Stimulated activated CD8-positive, alpha-beta memory T cell treated with anti-CD3 and anti-CD28 coated beads, Interleukin-7, amount 100 ng/mL, for 24 hours (primary cell): Measurements from ENCODE around the gene VAV3.
A peak's percentile ranks its signal among the peaks of the same experiment; 100 is the strongest.
"Not testable (repeated sequence)": the region's sequence is repeated elsewhere in the genome, so short reads cannot be mapped to it uniquely, and the experiment has no call there.

Experiments used
- DNase-seq: peaks from one replicate; pipeline ENCODE4 v3.0.0-alpha.2; 2020; ENCODE audit warnings: low read depth

The VAV3 gene

GRCh38 chr1:107965110-107965991 is at the start of gene VAV3:
Gene VAV3, minus strand, starts transcription at chr1:107965180. Its CDS starts 311 bp downstream, at chr1:107964869.
- peak; percentile 43 for DNase-seq

- no peak for DNase-seq
These were observed 47.6 kb upstream of the VAV3 start for GRCh38 chr1:108012553-108012952.

GRCh38 chr1:108011295-108011694 is 46.3 kb upstream of the VAV3 start:
- DNase-seq, result no peak

- no peak for DNase-seq
These were observed 45.6 kb upstream of the VAV3 start for GRCh38 chr1:108010581-108010980.

- DNase-seq, result no peak
These were observed 44.7 kb upstream of the VAV3 start for GRCh38 chr1:108009603-108010195.

- no peak for DNase-seq
These were observed 42.6 kb upstream of the VAV3 start for GRCh38 chr1:108007531-108007930.

GRCh38 chr1:108007070-108007469 is 42.1 kb upstream of the VAV3 start:
- no peak for DNase-seq

- DNase-seq, result not testable (repeated sequence)
These were observed 39.9 kb upstream of the VAV3 start for GRCh38 chr1:108004919-108005318.

GRCh38 chr1:108000620-108001111 is 35.7 kb upstream of the VAV3 start:
- no peak for DNase-seq

GRCh38 chr1:108000184-108000583 is 35.2 kb upstream of the VAV3 start:
- DNase-seq, result no peak

- no peak for DNase-seq
These were observed 32.9 kb upstream of the VAV3 start for GRCh38 chr1:107997866-107998265.

- no peak for DNase-seq
These were observed 28.9 kb upstream of the VAV3 start for GRCh38 chr1:107993920-107994319.

- no peak for DNase-seq
These were observed 27.4 kb upstream of the VAV3 start for GRCh38 chr1:107992347-107992746.

GRCh38 chr1:107991371-107992066 is 26.5 kb upstream of the VAV3 start:
- DNase-seq, result no peak

- no peak for DNase-seq
These were observed 25.6 kb upstream of the VAV3 start for GRCh38 chr1:107990606-107991005.

GRCh38 chr1:107981277-107981676 is 16.3 kb upstream of the VAV3 start:
- no peak for DNase-seq

GRCh38 chr1:107979926-107980325 is 14.9 kb upstream of the VAV3 start:
- no peak for DNase-seq

GRCh38 chr1:107979088-107979487 is 14.1 kb upstream of the VAV3 start:
- no peak for DNase-seq

- DNase-seq, result no peak
These were observed 11.9 kb upstream of the VAV3 start for GRCh38 chr1:107976836-107977235.

- DNase-seq, result no peak
These were observed 11.5 kb upstream of the VAV3 start for GRCh38 chr1:107976431-107976830.

- no peak for DNase-seq
These were observed 10.9 kb upstream of the VAV3 start for GRCh38 chr1:107975851-107976250.

GRCh38 chr1:107974090-107974489 is 9.1 kb upstream of the VAV3 start:
- DNase-seq, result no peak
